Measurements from ENCODE around the gene KRT5. TPM values are rescaled to one million over a fixed set of nuclear protein-coding genes. Genes with fewer than 3 reads are reported as not detected.
A peak's percentile ranks its signal among the peaks of the same experiment; 100 is the strongest.

The KRT5 gene
- total and polyA plus RNA-seq, 4 donors: 0.08 TPM; not detected in 3

DNA sequence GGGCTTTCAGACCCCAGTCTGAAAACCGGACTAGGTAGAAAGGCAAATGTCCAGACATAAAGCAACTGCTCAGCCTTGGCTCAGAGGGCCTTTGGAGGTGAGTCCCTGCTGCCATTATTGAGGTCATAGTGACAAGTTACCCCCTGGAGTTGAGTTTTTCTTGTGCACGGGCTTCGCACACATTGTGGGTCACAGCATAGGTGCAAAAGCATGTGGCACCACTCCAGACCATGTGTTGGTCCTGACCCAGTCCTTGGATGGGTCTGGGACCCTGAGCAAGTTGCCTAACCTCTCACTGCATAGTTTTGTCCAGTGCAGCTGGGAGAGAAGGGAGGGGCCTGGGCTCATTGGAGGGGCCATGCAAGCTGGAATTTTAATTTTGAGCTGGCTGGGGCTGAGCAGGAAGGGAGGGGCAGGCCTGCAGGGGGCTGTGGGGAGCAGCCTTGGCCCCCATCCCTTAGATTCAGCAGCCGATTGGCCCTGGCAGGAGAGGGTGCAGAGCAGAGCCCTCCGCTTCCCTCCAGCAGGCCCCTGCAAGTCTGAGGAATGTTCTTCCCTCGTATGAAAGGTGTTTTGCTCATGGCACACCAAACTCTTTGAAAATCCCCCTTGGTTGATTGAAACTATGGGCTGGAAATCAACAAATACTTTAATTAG lies 4.2 kb upstream of the KRT5 start (continued):
- no peak for TF ChIP-seq JUND (IDR thresholded peaks at IDR 0.05)
- no peak for TF ChIP-seq GABPA (IDR thresholded peaks at IDR 0.05 in 1 of 2, conservative IDR thresholded peaks at IDR 0.05 in 1 of 2)

DNA sequence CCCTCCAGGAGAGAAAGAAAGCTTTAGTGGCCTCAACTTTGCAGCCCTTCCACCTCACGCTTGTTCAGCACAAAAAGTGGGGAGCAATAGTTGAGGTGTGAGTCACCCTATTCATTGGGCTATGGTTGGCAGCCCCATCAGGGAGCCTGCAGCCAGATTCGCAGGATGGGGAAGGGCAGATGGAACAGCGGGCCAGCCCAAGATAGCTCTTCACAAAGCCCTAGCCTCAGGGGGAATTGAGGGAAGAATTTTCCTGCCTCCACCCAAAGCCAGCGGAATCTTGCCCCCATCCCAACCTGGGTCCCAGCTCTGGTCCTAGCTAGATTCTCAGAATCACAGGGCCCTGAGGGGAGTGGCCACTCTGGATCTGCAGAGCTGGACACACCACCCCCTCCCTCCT lies 3.6 kb upstream of the KRT5 start:
- Histone ChIP-seq H3K4me1 (ENCODE audit: control insufficient read depth in 4 of 4, insufficient read depth in 4 of 4, low read length in 3 of 4) (no peaks in the 10 kb centered on the region), H3K27me3 (ENCODE audit: control insufficient read depth in 4 of 4, insufficient read depth in 4 of 4, low read length in 3 of 4) (no peaks in the 10 kb centered on the region), H3K4me3 (ENCODE audit: low read depth in 1 of 3, low read length in 3 of 3) (no peak overlapping the region), H3K9me3 (ENCODE audit: control insufficient read depth in 4 of 4, low read length in 3 of 4) (no peaks in the 10 kb centered on the region), H3K36me3 (ENCODE audit: control insufficient read depth in 4 of 4, insufficient read depth in 3 of 4, low read depth in 1 of 4, low read length in 3 of 4) (no peaks in the 10 kb centered on the region), H3K9ac (ENCODE audit: low read depth in 1 of 2, low read length in 2 of 2) (no peak overlapping the region), H3K27ac (ENCODE audit: low read depth in 1 of 2, low read length in 2 of 2) (no peak overlapping the region)
- DNase-seq (ENCODE audit: low spot score): no peak
- TF ChIP-seq, protein P1, sequence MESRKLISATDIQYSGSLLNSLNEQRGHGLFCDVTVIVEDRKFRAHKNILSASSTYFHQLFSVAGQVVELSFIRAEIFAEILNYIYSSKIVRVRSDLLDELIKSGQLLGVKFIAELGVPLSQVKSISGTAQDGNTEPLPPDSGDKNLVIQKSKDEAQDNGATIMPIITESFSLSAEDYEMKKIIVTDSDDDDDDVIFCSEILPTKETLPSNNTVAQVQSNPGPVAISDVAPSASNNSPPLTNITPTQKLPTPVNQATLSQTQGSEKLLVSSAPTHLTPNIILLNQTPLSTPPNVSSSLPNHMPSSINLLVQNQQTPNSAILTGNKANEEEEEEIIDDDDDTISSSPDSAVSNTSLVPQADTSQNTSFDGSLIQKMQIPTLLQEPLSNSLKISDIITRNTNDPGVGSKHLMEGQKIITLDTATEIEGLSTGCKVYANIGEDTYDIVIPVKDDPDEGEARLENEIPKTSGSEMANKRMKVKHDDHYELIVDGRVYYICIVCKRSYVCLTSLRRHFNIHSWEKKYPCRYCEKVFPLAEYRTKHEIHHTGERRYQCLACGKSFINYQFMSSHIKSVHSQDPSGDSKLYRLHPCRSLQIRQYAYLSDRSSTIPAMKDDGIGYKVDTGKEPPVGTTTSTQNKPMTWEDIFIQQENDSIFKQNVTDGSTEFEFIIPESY (IDR thresholded peaks at IDR 0.05): no peak
- TF ChIP-seq EGR1 (IDR thresholded peaks at IDR 0.05; ENCODE audit: low read depth in 2 of 2): no peak
- TF ChIP-seq TAF1 (conservative IDR thresholded peaks at IDR 0.05): no peak
- TF ChIP-seq CTCF (IDR thresholded peaks at IDR 0.05; ENCODE audit: low read depth, low read length, missing input control): no peak
- WGBS: 92% methylated on average over 4 of the region's 4 CpGs

DNA sequence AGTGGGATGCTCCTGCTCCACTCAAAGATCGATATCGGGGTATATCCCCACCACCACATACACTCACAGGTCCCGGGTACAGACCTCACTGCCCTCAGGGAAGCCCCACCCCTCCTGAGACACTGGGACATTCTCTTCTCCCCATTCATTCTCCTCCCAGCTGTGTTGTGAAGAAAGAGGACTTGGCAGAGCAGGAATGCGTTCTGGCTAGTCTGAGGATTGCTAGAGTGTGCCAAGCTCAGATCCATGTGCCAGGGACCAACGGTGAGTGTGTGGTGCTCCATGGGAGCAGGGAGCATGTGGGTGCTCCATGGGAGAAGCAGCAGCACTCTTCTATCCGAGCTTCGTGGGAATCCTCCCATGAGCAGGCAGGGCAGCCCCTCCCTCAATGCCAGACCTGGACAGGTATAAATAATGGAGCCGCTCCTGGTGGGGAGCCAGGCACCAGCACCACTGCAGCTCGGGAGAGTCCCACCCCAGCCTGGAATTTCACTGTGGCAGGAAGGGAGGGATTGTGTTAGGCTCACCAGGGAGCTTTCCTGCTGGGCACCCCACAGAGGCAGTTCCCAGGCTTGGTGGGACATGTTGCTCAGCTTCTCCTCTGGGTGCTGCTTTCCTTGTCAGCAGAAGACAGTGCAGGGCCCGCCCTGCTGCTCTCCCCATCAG lies 2.3 kb upstream of the KRT5 start:
- Histone ChIP-seq H3K9me3 (ENCODE audit: control insufficient read depth in 4 of 4, low read length in 3 of 4) (no peaks in the 10 kb centered on the region), H3K36me3 (ENCODE audit: control insufficient read depth in 4 of 4, insufficient read depth in 3 of 4, low read depth in 1 of 4, low read length in 3 of 4) (no peaks in the 10 kb centered on the region), H3K27me3 (ENCODE audit: control insufficient read depth in 4 of 4, insufficient read depth in 4 of 4, low read length in 3 of 4) (no peaks in the 10 kb centered on the region), H3K4me1 (ENCODE audit: control insufficient read depth in 4 of 4, insufficient read depth in 4 of 4, low read length in 3 of 4) (no peaks in the 10 kb centered on the region), H3K4me3 (ENCODE audit: low read depth in 1 of 3, low read length in 3 of 3) (no peak overlapping the region), H3K27ac (ENCODE audit: low read depth in 1 of 2, low read length in 2 of 2) (no peak overlapping the region), H3K9ac (ENCODE audit: low read depth in 1 of 2, low read length in 2 of 2) (no peak overlapping the region)
- WGBS: 77% methylated on average over 10 of the region's 10 CpGs
- DNase-seq (ENCODE audit: low spot score): peak; percentile 28
- TF ChIP-seq EGR1 (IDR thresholded peaks at IDR 0.05; ENCODE audit: low read depth in 2 of 2): no peak
- no peak for TF ChIP-seq FOXA2 (IDR thresholded peaks at IDR 0.05)
- TF ChIP-seq JUND (IDR thresholded peaks at IDR 0.05): no peak
- TF ChIP-seq TAF1 (conservative IDR thresholded peaks at IDR 0.05): no peak
- TF ChIP-seq MAX (IDR thresholded peaks at IDR 0.05): no peak
- no peak for TF ChIP-seq RXRA (IDR thresholded peaks at IDR 0.05)
- no peak for TF ChIP-seq ATF3 (IDR thresholded peaks at IDR 0.05)
- TF ChIP-seq CTCF (IDR thresholded peaks at IDR 0.05; ENCODE audit: low read depth, low read length, missing input control): no peak
- TF ChIP-seq RAD21 (IDR thresholded peaks at IDR 0.05): no peak
- no peak for TF ChIP-seq SP1 (IDR thresholded peaks at IDR 0.05)
- TF ChIP-seq GABPA (IDR thresholded peaks at IDR 0.05 in 1 of 2, conservative IDR thresholded peaks at IDR 0.05 in 1 of 2): no peak
- TF ChIP-seq HNF4A (conservative IDR thresholded peaks at IDR 0.05): no peak

All from liver (tissue), 9 donors.